ENCODE results near the gene XRCC5.

GRCh38 chr2:216159646-216160045, 50.5 kb downstream of the XRCC5 start:
- TF ChIP-seq EZH2 (IDR thresholded peaks at IDR 0.05; ENCODE audit: borderline replicate concordance, low read length) = no peak
- TF ChIP-seq CTCF (IDR thresholded peaks at IDR 0.05; ENCODE audit: low read length) = no peak

Data from OCI-LY1 (cell line).